ENCODE measurements around the gene JARID2.

JARID2 gene

DNA sequence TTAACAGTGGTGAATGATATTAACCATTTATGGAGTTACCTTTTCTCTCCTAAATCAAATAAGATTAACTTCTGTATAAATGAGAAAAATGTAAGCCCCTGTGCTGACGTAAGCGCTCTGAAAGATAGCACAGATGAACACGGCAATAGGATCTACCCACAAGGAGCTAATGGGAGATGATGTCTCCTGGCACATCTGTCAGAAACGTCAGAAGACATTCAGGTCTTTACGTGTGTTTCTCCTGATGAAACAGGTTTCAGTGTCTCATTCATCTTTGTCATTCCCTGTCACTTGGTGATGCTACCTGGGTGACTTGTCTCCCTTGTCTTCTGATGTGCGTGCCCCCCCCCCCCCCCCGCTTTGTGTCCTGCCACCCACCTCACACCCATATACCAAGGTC lies 227.3 kb downstream of the JARID2 start:
- no peaks in the 10 kb centered on the region for H4K20me1 ChIP-seq (ENCODE audit: low read depth, low read length)
- no peak overlapping the region for H3K4me2 ChIP-seq (ENCODE audit: low read depth, low read length, poor library complexity, severe bottlenecking)
- H2AFZ ChIP-seq (ENCODE audit: low read depth, low read length, severe bottlenecking): no peak overlapping the region
- no peak for TF ChIP-seq CTCF (IDR thresholded peaks at IDR 0.05; ENCODE audit: insufficient read depth, low read length, poor library complexity, severe bottlenecking)
- TF ChIP-seq EZH2phosphoT487 (conservative IDR thresholded peaks at IDR 0.05; ENCODE audit: low read length): no peak
- no peaks in the 10 kb centered on the region for H3K9me3 ChIP-seq (ENCODE audit: insufficient read depth, low read length)
- H3K79me2 ChIP-seq (ENCODE audit: insufficient read depth, low read length): no peaks in the 10 kb centered on the region
- no peaks in the 10 kb centered on the region for H3F3A ChIP-seq (ENCODE audit: insufficient read depth)
- no peak overlapping the region for H3K4me3 ChIP-seq (ENCODE audit: insufficient read depth, low read length, poor library complexity, severe bottlenecking)
- no peaks in the 10 kb centered on the region for H3K36me3 ChIP-seq (ENCODE audit: low read length)
- H3K27me3 ChIP-seq (ENCODE audit: low read length): no peaks in the 10 kb centered on the region
- H3K27ac ChIP-seq (ENCODE audit: low read depth, low read length): no peak overlapping the region
- H3K9ac ChIP-seq (ENCODE audit: low read length): no peak overlapping the region
- H3K9me2 ChIP-seq (replicated peaks; ENCODE audit: insufficient read depth, low read length): no peaks in the 10 kb centered on the region

- Histone ChIP-seq H3K27me3 (ENCODE audit: low read length) (no peaks in the 10 kb centered on the region), H3K27ac (ENCODE audit: low read depth, low read length) (no peak overlapping the region), H3F3A (ENCODE audit: insufficient read depth) (no peaks in the 10 kb centered on the region), H2AFZ (ENCODE audit: low read depth, low read length, severe bottlenecking) (no peak overlapping the region), H3K36me3 (ENCODE audit: low read length) (no peaks in the 10 kb centered on the region), H3K4me3 (ENCODE audit: insufficient read depth, low read length, poor library complexity, severe bottlenecking) (no peak overlapping the region), H3K4me2 (ENCODE audit: low read depth, low read length, poor library complexity, severe bottlenecking) (no peak overlapping the region), H4K20me1 (ENCODE audit: low read depth, low read length) (no peaks in the 10 kb centered on the region), H3K9me3 (ENCODE audit: insufficient read depth, low read length) (no peaks in the 10 kb centered on the region), H3K9ac (ENCODE audit: low read length) (no peak overlapping the region), H3K79me2 (ENCODE audit: insufficient read depth, low read length) (no peaks in the 10 kb centered on the region), H3K9me2 (replicated peaks; ENCODE audit: insufficient read depth, low read length) (no peaks in the 10 kb centered on the region)
- no peak for TF ChIP-seq EZH2phosphoT487 (conservative IDR thresholded peaks at IDR 0.05; ENCODE audit: low read length)
These were observed 227.9 kb downstream of the JARID2 start for GRCh38 chr6:15473741-15474161.

- no peak overlapping the region for H3K4me3 ChIP-seq (ENCODE audit: insufficient read depth, low read length, poor library complexity, severe bottlenecking)
- no peaks in the 10 kb centered on the region for H3K79me2 ChIP-seq (ENCODE audit: insufficient read depth, low read length)
- no peaks in the 10 kb centered on the region for H4K20me1 ChIP-seq (ENCODE audit: low read depth, low read length)
- no peaks in the 10 kb centered on the region for H3K27me3 ChIP-seq (ENCODE audit: low read length)
- TF ChIP-seq EZH2phosphoT487 (conservative IDR thresholded peaks at IDR 0.05; ENCODE audit: low read length): no peak
- TF ChIP-seq CTCF (IDR thresholded peaks at IDR 0.05; ENCODE audit: insufficient read depth, low read length, poor library complexity, severe bottlenecking): no peak
- no peak overlapping the region for H3K27ac ChIP-seq (ENCODE audit: low read depth, low read length)
- no peaks in the 10 kb centered on the region for H3K9me2 ChIP-seq (replicated peaks; ENCODE audit: insufficient read depth, low read length)
- H3K9me3 ChIP-seq (ENCODE audit: insufficient read depth, low read length): no peaks in the 10 kb centered on the region
- no peaks in the 10 kb centered on the region for H3F3A ChIP-seq (ENCODE audit: insufficient read depth)
- H2AFZ ChIP-seq (ENCODE audit: low read depth, low read length, severe bottlenecking): no peak overlapping the region
- no peaks in the 10 kb centered on the region for H3K36me3 ChIP-seq (ENCODE audit: low read length)
- no peak overlapping the region for H3K4me2 ChIP-seq (ENCODE audit: low read depth, low read length, poor library complexity, severe bottlenecking)
- H3K9ac ChIP-seq (ENCODE audit: low read length): no peak overlapping the region
These were observed 228.3 kb downstream of the JARID2 start for GRCh38 chr6:15474196-15474595.

DNA sequence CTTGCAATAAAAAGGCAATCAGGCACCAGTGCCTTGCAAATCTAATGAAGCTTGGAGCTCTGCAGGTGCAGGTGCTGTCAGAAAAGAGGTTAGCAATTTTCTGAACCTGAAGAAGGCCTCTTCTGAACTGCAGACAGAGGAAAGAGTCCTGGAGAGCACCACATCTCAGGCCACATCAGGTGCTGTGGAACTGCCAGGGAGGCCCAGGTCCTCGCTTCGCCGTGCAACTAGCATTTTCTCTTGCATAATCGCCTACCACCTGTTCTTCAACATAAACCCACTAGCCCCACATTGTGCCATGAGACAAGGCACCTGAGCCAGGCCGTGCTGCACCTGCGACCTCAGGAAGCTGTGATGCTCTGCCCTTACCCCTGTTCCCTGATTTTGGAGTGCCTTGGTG lies 229.4 kb downstream of the JARID2 start:
- Histone ChIP-seq H3K36me3 (ENCODE audit: low read length) (no peaks in the 10 kb centered on the region), H4K20me1 (ENCODE audit: low read depth, low read length) (no peaks in the 10 kb centered on the region), H3K79me2 (ENCODE audit: insufficient read depth, low read length) (no peaks in the 10 kb centered on the region), H2AFZ (ENCODE audit: low read depth, low read length, severe bottlenecking) (no peak overlapping the region), H3K27me3 (ENCODE audit: low read length) (no peaks in the 10 kb centered on the region), H3K9ac (ENCODE audit: low read length) (no peak overlapping the region), H3K4me3 (ENCODE audit: insufficient read depth, low read length, poor library complexity, severe bottlenecking) (no peak overlapping the region), H3K4me2 (ENCODE audit: low read depth, low read length, poor library complexity, severe bottlenecking) (no peak overlapping the region), H3F3A (ENCODE audit: insufficient read depth) (no peaks in the 10 kb centered on the region), H3K27ac (ENCODE audit: low read depth, low read length) (no peak overlapping the region), H3K9me2 (replicated peaks; ENCODE audit: insufficient read depth, low read length) (no peaks in the 10 kb centered on the region), H3K9me3 (ENCODE audit: insufficient read depth, low read length) (no peaks in the 10 kb centered on the region)
- TF ChIP-seq CTCF (IDR thresholded peaks at IDR 0.05; ENCODE audit: insufficient read depth, low read length, poor library complexity, severe bottlenecking) (no peak), EZH2phosphoT487 (conservative IDR thresholded peaks at IDR 0.05; ENCODE audit: low read length) (no peak)

Data from SU-DHL-6 (cell line).